Cardiac fibroblast (primary cell): ENCODE results near the gene NNMT.

Source experiments
- DNase-seq, 2 donors: peaks; one replicate each; pipeline versions ENCODE4 v3.0.0 to v3.0.0-alpha.2; 2010; ENCODE audit warnings: low read depth in 2 of 2
- H3K4me3 ChIP-seq, 2 donors: replicated peaks in 1 of 2; 1 replicate in 1 of 2; 2 replicates in 1 of 2; pipeline ENCODE4 v1.5.1; 2011; ENCODE audit warnings: low read depth in 2 of 2, low read length in 2 of 2, mild to moderate bottlenecking in 2 of 2, moderate library complexity in 1 of 2
- TF ChIP-seq, protein P1 (sequence below): IDR thresholded peaks from one replicate; pipeline ENCODE4 v1.5.1; 2011; ENCODE audit warnings: low read depth, mild to moderate bottlenecking, low read length, inconsistent platforms

NNMT gene

GRCh38 chr11:114289779-114290178 lies 6.4 kb upstream of the NNMT start:
- TF ChIP-seq, protein P1, sequence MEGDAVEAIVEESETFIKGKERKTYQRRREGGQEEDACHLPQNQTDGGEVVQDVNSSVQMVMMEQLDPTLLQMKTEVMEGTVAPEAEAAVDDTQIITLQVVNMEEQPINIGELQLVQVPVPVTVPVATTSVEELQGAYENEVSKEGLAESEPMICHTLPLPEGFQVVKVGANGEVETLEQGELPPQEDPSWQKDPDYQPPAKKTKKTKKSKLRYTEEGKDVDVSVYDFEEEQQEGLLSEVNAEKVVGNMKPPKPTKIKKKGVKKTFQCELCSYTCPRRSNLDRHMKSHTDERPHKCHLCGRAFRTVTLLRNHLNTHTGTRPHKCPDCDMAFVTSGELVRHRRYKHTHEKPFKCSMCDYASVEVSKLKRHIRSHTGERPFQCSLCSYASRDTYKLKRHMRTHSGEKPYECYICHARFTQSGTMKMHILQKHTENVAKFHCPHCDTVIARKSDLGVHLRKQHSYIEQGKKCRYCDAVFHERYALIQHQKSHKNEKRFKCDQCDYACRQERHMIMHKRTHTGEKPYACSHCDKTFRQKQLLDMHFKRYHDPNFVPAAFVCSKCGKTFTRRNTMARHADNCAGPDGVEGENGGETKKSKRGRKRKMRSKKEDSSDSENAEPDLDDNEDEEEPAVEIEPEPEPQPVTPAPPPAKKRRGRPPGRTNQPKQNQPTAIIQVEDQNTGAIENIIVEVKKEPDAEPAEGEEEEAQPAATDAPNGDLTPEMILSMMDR: no peak
- no peak overlapping the region for H3K4me3 ChIP-seq
- DNase-seq: no peak

DNA sequence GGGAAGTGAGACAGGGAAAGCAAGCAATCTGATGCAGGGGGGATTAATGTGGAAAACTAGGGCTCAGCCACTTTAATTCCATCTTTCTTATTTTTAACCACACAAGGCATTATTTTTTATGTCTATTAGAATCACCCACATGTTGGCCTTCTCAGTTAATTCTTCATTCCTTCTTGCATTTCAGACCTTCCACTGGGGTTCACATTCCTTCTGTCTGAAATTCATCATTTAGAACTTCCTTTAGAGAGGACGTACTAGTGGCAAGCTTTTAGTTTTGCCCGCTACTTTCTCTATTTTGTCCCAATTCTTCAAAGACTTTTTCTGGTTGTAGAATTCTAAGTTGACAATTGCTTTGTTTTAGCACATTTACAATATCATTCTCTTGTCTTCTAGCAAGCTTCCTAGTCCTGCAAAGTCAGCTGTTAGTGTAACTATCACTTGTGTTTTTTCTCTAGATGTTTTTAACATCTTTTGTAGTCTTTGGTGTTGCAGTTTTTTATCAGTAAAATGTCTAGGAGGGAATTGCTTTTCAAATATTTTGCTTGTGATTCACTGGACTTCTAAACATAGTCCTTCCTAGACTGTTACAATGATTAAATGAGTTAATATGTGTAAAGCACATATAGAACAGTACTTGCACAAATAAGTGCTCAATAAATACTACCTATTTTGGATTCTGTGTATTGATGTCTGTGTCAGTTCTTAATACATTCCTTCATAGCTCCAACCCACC lies 5.5 kb upstream of the NNMT start:
- H3K4me3 ChIP-seq: peak overlapping the region in 1 of 2 donors; percentile 32
- TF ChIP-seq, protein P1: no peak
- DNase-seq: peak; percentile 59 to 68

DNA sequence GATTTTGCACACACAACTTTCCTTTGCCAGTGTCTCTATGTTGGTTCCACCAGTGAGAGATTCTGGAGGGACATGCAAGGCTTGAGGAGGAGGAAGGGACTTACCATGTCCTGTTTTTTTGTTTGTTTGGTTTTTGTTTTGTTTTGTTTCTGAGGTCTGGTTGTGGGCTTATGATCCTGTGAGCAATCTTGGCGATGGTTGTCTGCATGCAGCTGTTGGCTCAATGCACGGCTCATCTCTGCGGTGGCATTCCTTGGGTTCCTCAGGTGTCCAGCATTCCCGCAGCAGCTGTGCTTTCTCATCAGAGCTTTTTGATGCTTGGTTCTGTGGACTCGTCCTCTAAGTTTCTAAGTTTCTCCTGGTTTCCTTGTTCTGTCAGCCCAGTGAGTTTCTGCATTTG lies 4.8 kb upstream of the NNMT start:
- peak; percentile 73 to 96 for DNase-seq
- TF ChIP-seq, protein P1: no peak
- peak overlapping the region in 1 of 2 donors; percentile 32 for H3K4me3 ChIP-seq

GRCh38 chr11:114291842-114292680 lies 4.1 kb upstream of the NNMT start:
- TF ChIP-seq, protein P1: peak; percentile 3
- DNase-seq: peak; percentile 84 to 96
- peak overlapping the region in 1 of 2 donors; percentile 32 for H3K4me3 ChIP-seq

DNA sequence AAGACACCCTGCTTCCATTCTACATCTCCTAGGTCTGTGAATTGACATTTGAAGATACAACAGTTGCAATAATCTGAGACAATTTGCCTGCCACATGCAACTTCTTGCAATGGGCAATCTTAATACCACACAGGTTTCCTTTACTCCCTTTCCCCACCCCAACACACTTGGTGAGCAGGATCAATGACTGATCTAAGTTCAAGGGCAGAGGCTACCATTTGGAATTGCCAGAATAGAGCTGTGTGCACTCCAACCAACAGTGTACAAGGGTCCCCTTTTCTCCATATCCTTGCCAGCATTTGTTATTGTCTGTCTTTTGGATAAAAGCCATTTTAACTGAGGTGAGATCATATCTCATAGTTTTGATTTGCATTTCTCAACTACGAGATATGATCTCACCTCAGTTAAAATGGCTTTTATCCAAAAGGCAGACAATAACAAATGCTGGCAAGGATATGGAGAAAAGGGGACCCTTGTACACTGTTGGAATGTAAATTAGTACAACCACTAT lies 2.9 kb upstream of the NNMT start:
- DNase-seq: peak; percentile 12 to 56
- TF ChIP-seq, protein P1: no peak
- no peak overlapping the region for H3K4me3 ChIP-seq

DNA sequence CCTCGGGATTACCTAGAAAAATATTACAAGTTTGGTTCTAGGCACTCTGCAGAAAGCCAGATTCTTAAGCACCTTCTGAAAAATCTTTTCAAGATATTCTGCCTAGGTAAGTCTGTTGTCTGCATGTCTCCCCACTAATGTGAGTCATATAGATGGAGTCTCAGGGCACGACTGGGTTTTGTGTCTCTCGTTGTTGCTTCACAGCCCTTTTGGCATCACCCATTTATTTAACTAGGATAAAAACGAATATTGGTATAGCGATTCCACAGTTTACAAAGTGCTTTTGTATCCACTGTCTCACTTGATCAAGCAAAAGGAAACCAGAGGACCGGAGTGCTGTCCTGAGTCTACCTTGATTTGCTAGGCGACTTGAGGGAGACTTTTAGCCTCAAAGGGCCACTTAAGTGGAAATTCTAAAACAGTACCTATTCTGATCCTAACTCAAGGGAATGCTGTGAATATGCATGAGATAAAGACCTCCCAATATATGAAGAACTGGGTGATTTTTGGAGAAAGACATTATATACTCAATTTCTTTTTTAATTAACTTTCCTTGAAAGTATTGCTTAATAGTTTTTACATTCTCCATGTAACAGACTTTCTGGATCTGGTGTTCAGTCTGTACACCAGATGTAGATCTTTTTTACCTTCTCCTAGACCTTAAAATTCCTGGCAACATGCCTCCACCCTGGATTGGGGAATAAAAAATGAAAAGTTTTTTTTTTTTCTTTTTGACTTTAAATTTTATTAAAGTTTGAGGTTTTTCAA lies 590 bp downstream of the NNMT start:
- no peak for DNase-seq
- H3K4me3 ChIP-seq: peak overlapping the region; percentile 69 to 70
- TF ChIP-seq, protein P1: no peak
